ENCODE results near the gene CCDC68. TPM values are rescaled to one million over a fixed set of nuclear protein-coding genes. Genes with fewer than 3 reads are reported as not detected.

Gene CCDC68
- total RNA-seq, 4 donors from 2014 or later, result 2.3 to 4.1 (median 2.6) TPM

DNA sequence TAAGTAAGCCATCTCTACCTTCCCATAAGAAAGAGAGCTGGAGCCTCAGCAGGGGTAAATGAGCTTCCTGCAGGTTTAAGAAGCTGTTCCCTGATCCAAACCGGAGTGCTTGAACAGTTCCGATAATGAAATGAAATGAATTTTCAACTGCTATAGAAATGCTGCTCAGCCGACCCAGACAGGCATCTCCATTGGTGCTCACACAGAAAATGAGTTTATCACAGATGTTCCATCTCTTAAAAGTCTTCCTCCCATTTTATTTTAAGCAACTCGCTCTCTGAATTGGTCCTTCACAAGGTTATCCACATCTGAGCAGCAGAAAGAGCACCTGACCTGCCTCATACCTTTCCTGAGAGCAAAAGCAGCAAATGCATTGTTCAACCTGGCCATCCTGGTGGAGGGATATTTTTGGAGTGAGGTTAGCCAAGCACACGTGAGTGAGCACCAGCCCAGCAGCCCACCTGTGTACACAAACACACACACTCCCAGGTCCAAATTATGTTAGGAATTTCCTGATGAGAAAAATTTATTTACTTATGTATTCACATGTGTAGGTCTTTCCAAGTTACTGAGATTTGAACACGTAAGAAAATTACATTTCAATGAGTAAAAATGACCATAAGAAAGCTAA lies 42.2 kb upstream of the CCDC68 start:
- no peak for TF ChIP-seq POLR2AphosphoS5 (IDR thresholded peaks at IDR 0.05)
- TF ChIP-seq, protein P1, sequence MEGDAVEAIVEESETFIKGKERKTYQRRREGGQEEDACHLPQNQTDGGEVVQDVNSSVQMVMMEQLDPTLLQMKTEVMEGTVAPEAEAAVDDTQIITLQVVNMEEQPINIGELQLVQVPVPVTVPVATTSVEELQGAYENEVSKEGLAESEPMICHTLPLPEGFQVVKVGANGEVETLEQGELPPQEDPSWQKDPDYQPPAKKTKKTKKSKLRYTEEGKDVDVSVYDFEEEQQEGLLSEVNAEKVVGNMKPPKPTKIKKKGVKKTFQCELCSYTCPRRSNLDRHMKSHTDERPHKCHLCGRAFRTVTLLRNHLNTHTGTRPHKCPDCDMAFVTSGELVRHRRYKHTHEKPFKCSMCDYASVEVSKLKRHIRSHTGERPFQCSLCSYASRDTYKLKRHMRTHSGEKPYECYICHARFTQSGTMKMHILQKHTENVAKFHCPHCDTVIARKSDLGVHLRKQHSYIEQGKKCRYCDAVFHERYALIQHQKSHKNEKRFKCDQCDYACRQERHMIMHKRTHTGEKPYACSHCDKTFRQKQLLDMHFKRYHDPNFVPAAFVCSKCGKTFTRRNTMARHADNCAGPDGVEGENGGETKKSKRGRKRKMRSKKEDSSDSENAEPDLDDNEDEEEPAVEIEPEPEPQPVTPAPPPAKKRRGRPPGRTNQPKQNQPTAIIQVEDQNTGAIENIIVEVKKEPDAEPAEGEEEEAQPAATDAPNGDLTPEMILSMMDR (IDR thresholded peaks at IDR 0.05), result no peak
- no peak for TF ChIP-seq EP300 (IDR thresholded peaks at IDR 0.05)
- TF ChIP-seq POLR2A (IDR thresholded peaks at IDR 0.05; ENCODE audit: low read depth), result no peak
- no peaks in the 10 kb centered on the region for H3K4me1 ChIP-seq
- no peaks in the 10 kb centered on the region for H3K27me3 ChIP-seq
- H3K27ac ChIP-seq (replicated peaks in 1 of 4), result no peak overlapping the region
- no peak overlapping the region for H3K4me3 ChIP-seq
- no peaks in the 10 kb centered on the region for H3K9me3 ChIP-seq
- DNase-seq (ENCODE audit: extremely low spot score), result no peak
- intact Hi-C loops (cut with DNase I), result no loop called here
- no peaks in the 10 kb centered on the region for H3K36me3 ChIP-seq
- WGBS, result 55% methylated on average over 6 of the region's 6 CpGs

- TF ChIP-seq EP300 (IDR thresholded peaks at IDR 0.05) (no peak), POLR2AphosphoS5 (IDR thresholded peaks at IDR 0.05) (no peak), POLR2A (IDR thresholded peaks at IDR 0.05; ENCODE audit: low read depth) (no peak)
- TF ChIP-seq, protein P1 (IDR thresholded peaks at IDR 0.05), result no peak
- Histone ChIP-seq H3K27me3 (no peaks in the 10 kb centered on the region), H3K27ac (replicated peaks in 1 of 4) (no peak overlapping the region), H3K4me1 (no peaks in the 10 kb centered on the region), H3K4me3 (no peak overlapping the region), H3K36me3 (no peaks in the 10 kb centered on the region), H3K9me3 (no peaks in the 10 kb centered on the region)
- 75% methylated on average over 5 of the region's 5 CpGs for WGBS
- no peak for DNase-seq (ENCODE audit: extremely low spot score)
- intact Hi-C loops (cut with DNase I), result no loop called here
Observed at GRCh38 chr18:55000529-55000928, 41.3 kb upstream of the CCDC68 start.

GRCh38 chr18:54999016-54999415 lies 39.8 kb upstream of the CCDC68 start:
- no peaks in the 10 kb centered on the region for H3K27me3 ChIP-seq
- WGBS, result 92% methylated on average over 5 of the region's 5 CpGs
- intact Hi-C loops (cut with DNase I), result no loop called here
- H3K36me3 ChIP-seq, result no peaks in the 10 kb centered on the region
- no peaks in the 10 kb centered on the region for H3K9me3 ChIP-seq
- H3K27ac ChIP-seq (replicated peaks in 1 of 4), result no peak overlapping the region
- H3K4me1 ChIP-seq, result no peaks in the 10 kb centered on the region
- TF ChIP-seq POLR2A (IDR thresholded peaks at IDR 0.05; ENCODE audit: low read depth) (no peak), EP300 (IDR thresholded peaks at IDR 0.05) (no peak), POLR2AphosphoS5 (IDR thresholded peaks at IDR 0.05) (no peak)
- TF ChIP-seq, protein P1 (IDR thresholded peaks at IDR 0.05), result no peak
- DNase-seq (ENCODE audit: extremely low spot score), result no peak
- H3K4me3 ChIP-seq, result no peak overlapping the region

- no peaks in the 10 kb centered on the region for H3K36me3 ChIP-seq
- WGBS, result 92% methylated on average over 5 of the region's 5 CpGs
- H3K27me3 ChIP-seq, result no peaks in the 10 kb centered on the region
- H3K4me3 ChIP-seq, result no peak overlapping the region
- H3K9me3 ChIP-seq, result no peaks in the 10 kb centered on the region
- no peak for TF ChIP-seq POLR2A (IDR thresholded peaks at IDR 0.05; ENCODE audit: low read depth)
- TF ChIP-seq EP300 (IDR thresholded peaks at IDR 0.05), result no peak
- no peak overlapping the region for H3K27ac ChIP-seq (replicated peaks in 1 of 4)
- no peaks in the 10 kb centered on the region for H3K4me1 ChIP-seq
- no peak for DNase-seq (ENCODE audit: extremely low spot score)
- intact Hi-C loops (cut with DNase I), result no loop called here
Observed at GRCh38 chr18:54995421-54996143, 36.3 kb upstream of the CCDC68 start.

- H3K27ac ChIP-seq (replicated peaks in 1 of 4), result no peak overlapping the region
- no peaks in the 10 kb centered on the region for H3K36me3 ChIP-seq
- no peak for TF ChIP-seq POLR2AphosphoS5 (IDR thresholded peaks at IDR 0.05)
- no peak for TF ChIP-seq POLR2A (IDR thresholded peaks at IDR 0.05; ENCODE audit: low read depth)
- TF ChIP-seq, protein P1 (IDR thresholded peaks at IDR 0.05), result no peak
- no peak for TF ChIP-seq EP300 (IDR thresholded peaks at IDR 0.05)
- H3K4me1 ChIP-seq, result no peaks in the 10 kb centered on the region
- intact Hi-C loops (cut with DNase I), result no loop called here
- H3K27me3 ChIP-seq, result no peaks in the 10 kb centered on the region
- H3K4me3 ChIP-seq, result no peak overlapping the region
- WGBS, result 59% methylated on average over 4 of the region's 4 CpGs
- no peaks in the 10 kb centered on the region for H3K9me3 ChIP-seq
- DNase-seq (ENCODE audit: extremely low spot score), result no peak
Observed at GRCh38 chr18:54991981-54992380, 32.7 kb upstream of the CCDC68 start.
